HG02943 (cell line): ENCODE data around the gene ZNF682.
"Not testable (repeated sequence)": the region's sequence is repeated elsewhere in the genome, so short reads cannot be mapped to it uniquely, and the experiment has no call there.

ENCODE experiments used
- ATAC-seq: cut with Tn5 transposase; IDR thresholded peaks from one replicate; pipeline ENCODE4 v1.9.1; 2021; ENCODE audit warnings: mild to moderate bottlenecking, low read depth, moderate library complexity; ENCODE audit not compliant: unreplicated experiment

ZNF682 gene

GRCh38 chr19:20005741-20006140, 33.6 kb downstream of the ZNF682 start:
- ATAC-seq = no peak

DNA sequence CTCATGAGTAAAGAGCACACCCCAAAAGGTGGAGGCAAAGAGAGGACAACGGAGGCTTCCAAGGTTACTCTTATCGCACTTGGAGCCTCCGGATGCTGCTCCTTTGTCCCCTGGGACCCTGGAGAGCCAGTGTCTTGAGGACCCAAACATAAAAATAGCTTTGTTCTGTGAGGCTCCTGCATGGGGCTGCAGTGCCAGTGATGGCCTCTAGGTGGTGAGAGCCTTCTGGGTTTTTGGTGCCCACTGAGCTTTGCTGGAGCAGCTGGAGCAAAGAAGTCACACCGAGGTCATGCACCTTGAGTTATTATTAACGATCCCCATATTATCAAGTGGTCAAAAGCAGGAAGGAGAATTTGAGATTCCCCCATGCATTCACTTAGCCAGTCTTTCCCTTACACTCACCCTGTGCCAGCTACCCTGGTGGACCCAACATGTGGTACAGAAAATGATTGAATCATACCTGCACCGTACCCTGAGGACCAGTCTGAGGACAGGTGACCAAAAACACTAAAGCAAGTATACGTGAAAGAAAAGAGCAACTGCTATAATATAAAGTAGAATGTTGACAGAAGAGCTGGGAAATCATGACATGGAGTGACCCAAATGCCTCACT, 41.5 kb downstream of the ZNF682 start:
- no peak for ATAC-seq

DNA sequence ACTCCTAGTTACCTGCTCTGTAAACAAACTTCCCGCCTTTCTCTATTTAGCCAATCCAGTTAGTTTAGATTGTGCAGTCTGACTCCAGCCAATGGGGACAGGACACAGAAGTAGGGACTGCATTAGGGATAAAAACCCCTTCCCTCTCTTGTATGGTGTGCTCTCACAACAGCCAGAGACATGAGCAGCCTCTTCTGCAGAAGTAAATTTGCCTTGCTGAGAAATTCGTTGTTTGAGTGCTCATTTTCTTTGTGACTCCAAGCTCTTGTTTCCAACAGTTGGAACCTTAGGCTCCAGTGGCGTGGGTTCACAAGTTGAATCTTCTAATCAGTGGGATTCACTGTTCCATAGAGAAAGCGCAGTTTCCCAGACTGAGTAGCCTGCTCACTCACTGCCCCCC, 72.4 kb downstream of the ZNF682 start:
- ATAC-seq = no peak

GRCh38 chr19:19966126-19966525, 73.2 kb downstream of the ZNF682 start:
- ATAC-seq = not testable (repeated sequence)

DNA sequence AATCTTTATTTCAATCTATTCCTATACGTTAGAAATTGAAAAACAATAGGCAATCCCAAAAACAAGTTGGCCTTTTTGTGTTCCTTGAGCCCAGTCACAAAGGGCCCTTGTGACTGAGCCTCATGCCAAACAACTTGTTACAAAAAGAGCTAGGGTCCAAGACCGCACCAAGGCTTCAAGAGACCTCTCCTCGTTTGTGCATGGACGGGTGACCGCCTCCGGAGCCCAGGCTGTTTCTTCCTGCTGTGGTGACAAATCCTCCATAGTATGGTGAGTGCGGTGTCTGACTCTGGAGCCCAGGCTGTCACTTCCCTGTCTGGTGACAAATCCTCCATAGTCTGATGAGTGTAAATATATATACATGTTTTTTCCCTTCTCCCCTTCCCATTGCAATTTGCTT, 74.9 kb downstream of the ZNF682 start:
- ATAC-seq = no peak

DNA sequence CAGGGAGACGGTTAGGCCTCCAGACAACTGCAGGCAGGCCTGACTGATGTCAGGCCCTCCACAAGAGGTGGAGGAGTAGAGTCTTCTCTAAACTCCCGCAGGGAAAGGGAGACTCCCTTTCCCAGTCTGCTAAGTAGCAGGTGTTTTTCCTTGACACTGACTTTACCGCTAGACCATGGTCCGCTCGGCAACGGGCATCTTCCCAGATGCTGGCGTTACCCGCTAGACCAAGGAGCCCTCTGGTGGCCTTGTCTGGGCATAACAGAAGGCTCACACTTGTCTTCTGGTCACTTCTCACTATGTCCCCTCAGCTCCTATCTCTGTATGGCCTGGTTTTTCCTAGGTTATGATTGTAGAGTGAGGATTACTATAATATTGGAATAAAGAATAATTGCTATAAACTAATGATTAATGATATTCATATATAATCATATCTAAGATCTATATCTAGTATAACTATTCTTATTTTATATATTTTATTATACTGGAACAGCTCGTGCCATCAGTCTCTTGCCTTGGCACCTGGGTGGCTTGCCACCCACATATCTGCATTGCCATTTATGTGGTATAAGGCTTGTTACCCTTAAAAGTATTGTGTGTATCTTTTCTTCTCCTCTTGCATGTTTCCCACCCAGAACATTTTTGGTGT, 80.0 kb downstream of the ZNF682 start:
- not testable (repeated sequence) for ATAC-seq

DNA sequence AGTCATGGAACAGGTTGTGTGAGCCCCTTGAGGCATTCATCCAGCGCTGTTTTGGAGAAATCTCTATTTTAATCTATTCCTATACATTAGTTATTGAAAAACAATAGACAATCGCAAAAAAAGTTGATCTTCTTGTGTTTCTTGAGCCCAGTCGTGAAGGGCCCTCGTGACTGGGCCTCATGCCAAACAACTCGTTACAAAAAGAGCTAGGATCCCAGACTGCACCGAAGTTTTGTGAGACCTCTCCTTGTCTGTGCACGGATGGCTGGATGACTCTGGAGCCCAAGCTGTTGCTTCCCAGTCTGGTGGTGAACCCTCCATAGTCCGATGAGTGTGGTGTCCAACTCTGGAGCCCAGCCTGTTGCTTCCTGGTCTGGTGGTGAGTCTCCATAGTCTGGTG, 81.5 kb downstream of the ZNF682 start:
- ATAC-seq = not testable (repeated sequence)

DNA sequence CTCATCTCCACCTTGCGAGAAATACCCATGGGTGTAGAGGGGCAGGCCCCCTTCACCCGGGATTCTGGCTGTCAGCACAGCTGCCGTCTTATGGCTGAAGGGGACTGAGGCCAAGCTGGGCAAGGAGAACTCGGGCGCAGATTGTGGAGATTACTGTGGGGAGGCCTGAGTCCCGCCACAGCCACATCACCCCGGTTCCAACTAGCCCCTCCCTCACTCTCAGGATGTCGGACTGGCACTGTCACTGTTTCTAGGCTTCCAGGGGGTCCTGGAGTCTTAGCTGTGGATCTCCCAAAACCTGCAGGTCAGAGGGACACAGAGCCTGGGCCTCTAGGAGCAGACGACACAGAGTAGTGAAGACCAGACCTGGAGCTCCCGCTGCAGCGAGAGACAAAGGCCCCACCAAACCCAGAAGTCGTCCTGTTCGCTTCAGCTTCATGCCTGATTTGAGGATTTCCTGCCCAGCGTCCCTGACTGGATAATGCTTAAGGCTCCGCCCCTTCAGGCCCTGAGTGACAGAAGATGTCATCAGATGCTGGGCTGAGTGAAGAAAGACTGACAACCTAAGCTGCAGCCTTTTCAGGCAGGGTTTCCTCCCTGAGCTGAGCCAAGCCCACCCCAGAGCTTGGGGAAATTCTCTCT, 82.8 kb downstream of the ZNF682 start:
- no peak for ATAC-seq

DNA sequence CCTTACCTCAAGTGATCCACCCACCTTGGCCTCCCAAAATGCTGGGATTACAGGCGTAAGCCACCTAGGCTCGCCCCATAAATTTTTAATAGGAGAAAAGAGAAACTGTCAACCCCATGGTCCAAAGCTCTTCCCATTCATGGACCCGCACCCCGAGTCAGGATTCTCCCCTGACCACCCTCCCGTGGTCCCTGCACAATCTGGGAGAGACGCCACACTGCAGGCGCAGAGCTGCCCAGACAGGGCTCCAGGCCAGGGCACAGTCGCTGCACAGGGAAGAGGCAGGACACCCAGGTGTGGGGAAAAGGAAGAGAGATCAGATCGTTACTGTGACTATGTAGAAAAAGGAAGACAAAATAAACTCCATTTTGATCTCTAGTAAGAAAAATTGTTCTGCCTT, 84.1 kb downstream of the ZNF682 start:
- no peak for ATAC-seq
